H9 (cell line): ENCODE data around the gene PMS1. TPM values are rescaled to one million over a fixed set of nuclear protein-coding genes. Genes with fewer than 3 reads are reported as not detected.
"Not testable (repeated sequence)": the region's sequence is repeated elsewhere in the genome, so short reads cannot be mapped to it uniquely, and the experiment has no call there.

Experiments
- DNase-seq: peaks from one replicate; pipeline ENCODE4 v3.0.0-alpha.2; 2017
- H2AFZ ChIP-seq: one replicate; pipeline ENCODE4 v1.6.1; 2013; ENCODE audit warnings: mild to moderate bottlenecking, low read length, control low read depth, moderate library complexity
- H2AK5ac ChIP-seq: 2 replicates; pipeline ENCODE4 v1.6.1; 2013; ENCODE audit warnings: low read length, control low read depth, mixed read lengths; ENCODE audit not compliant: insufficient read length
- H2BK120ac ChIP-seq: one replicate; pipeline ENCODE4 v1.6.1; 2013; ENCODE audit warnings: low read depth, mild to moderate bottlenecking, low read length, control low read depth, inconsistent platforms; ENCODE audit not compliant: poor library complexity, severe bottlenecking
- H2BK12ac ChIP-seq: 2 replicates; pipeline ENCODE4 v1.6.1; 2013; ENCODE audit warnings: low read length, control low read depth, mixed read lengths, low read depth; ENCODE audit not compliant: insufficient read length
- H2BK15ac ChIP-seq: 2 replicates; pipeline ENCODE4 v1.6.1; 2013; ENCODE audit warnings: low read depth, low read length, control low read depth
- H2BK20ac ChIP-seq: one replicate; pipeline ENCODE4 v1.6.1; 2013; ENCODE audit warnings: low read depth, mild to moderate bottlenecking, low read length, control low read depth, inconsistent platforms; ENCODE audit not compliant: poor library complexity, severe bottlenecking
- H2BK5ac ChIP-seq: 2 replicates; pipeline ENCODE4 v1.6.1; 2013; ENCODE audit warnings: low read length, control low read depth, mixed read lengths; ENCODE audit not compliant: insufficient read length
- H3K14ac ChIP-seq: 2 replicates; pipeline ENCODE4 v1.6.1; 2013; ENCODE audit warnings: low read length, control low read depth; ENCODE audit not compliant: insufficient read depth
- H3K18ac ChIP-seq: 2 replicates; pipeline ENCODE4 v1.6.1; 2013; ENCODE audit warnings: low read depth, mild to moderate bottlenecking, mixed read lengths, low read length, control low read depth; ENCODE audit not compliant: insufficient read length
- H3K23ac ChIP-seq: 2 replicates; pipeline ENCODE4 v1.6.1; 2013; ENCODE audit warnings: low read length, control low read depth, mixed read lengths, low read depth; ENCODE audit not compliant: insufficient read length
- H3K23me2 ChIP-seq: 2 replicates; pipeline ENCODE4 v1.6.1; 2013; ENCODE audit warnings: low read depth, mild to moderate bottlenecking, mixed read lengths, low read length, control low read depth; ENCODE audit not compliant: insufficient read length, poor library complexity, severe bottlenecking
- H3K27ac ChIP-seq: 2 replicates; pipeline ENCODE4 v1.5.1; 2013; ENCODE audit warnings: low read length, control low read depth, mixed read lengths, low read depth; ENCODE audit not compliant: insufficient read length
- H3K27me3 ChIP-seq: 2 replicates; pipeline ENCODE4 v1.6.1; 2013; ENCODE audit warnings: low read length, control low read depth, inconsistent platforms; ENCODE audit not compliant: insufficient read depth
- H3K4ac ChIP-seq: 2 replicates; pipeline ENCODE4 v1.6.1; 2013; ENCODE audit warnings: low read depth, mild to moderate bottlenecking, control low read depth, inconsistent platforms, low read length, moderate library complexity
- H3K4me1 ChIP-seq: 2 replicates; pipeline ENCODE4 v1.6.1; 2013; ENCODE audit warnings: low read length, control low read depth, inconsistent platforms; ENCODE audit not compliant: insufficient read depth
- H3K4me2 ChIP-seq: 2 replicates; pipeline ENCODE4 v1.6.1; 2013; ENCODE audit warnings: low read length, control low read depth, mixed read lengths; ENCODE audit not compliant: insufficient read length, insufficient read depth
- H3K56ac ChIP-seq: 2 replicates; pipeline ENCODE4 v1.6.1; 2013; ENCODE audit warnings: low read depth, mild to moderate bottlenecking, mixed read lengths, low read length, control low read depth; ENCODE audit not compliant: insufficient read length
- H3K79me1 ChIP-seq: 2 replicates; pipeline ENCODE4 v1.6.1; 2013; ENCODE audit warnings: low read depth, mild to moderate bottlenecking, moderate library complexity, low read length, control low read depth, inconsistent platforms; ENCODE audit not compliant: insufficient read depth, poor library complexity, severe bottlenecking
- H3K79me2 ChIP-seq: 2 replicates; pipeline ENCODE4 v1.6.1; 2013; ENCODE audit warnings: low read length, control low read depth, inconsistent platforms; ENCODE audit not compliant: insufficient read depth
- H3K9ac ChIP-seq: 2 replicates; pipeline ENCODE4 v1.6.1; 2013; ENCODE audit warnings: low read length, control low read depth, mixed read lengths; ENCODE audit not compliant: insufficient read length; ENCODE audit errors: extremely low read depth
- H3K9me3 ChIP-seq: one replicate; pipeline ENCODE4 v1.6.1; 2013; ENCODE audit warnings: low read depth, low read length, inconsistent platforms; ENCODE audit not compliant: control insufficient read depth
- H3T11ph ChIP-seq: one replicate; pipeline ENCODE4 v1.6.1; 2013; ENCODE audit warnings: mild to moderate bottlenecking, low read length, control low read depth, inconsistent platforms
- H4K20me1 ChIP-seq: one replicate; pipeline ENCODE4 v1.6.1; 2013; ENCODE audit not compliant: control insufficient read depth, insufficient read length, insufficient read depth
- H4K5ac ChIP-seq: 2 replicates; pipeline ENCODE4 v1.6.1; 2013; ENCODE audit warnings: low read depth, mild to moderate bottlenecking, mixed read lengths, low read length, control low read depth; ENCODE audit not compliant: insufficient read length
- H4K8ac ChIP-seq: replicated peaks from 2 replicates; pipeline ENCODE4 v1.6.1; 2013; ENCODE audit warnings: low read length, control low read depth, mixed read lengths, low read depth; ENCODE audit not compliant: insufficient read length
- H4K91ac ChIP-seq: 2 replicates; pipeline ENCODE4 v1.6.1; 2013; ENCODE audit warnings: low read depth, mild to moderate bottlenecking, moderate library complexity, mixed read lengths, low read length, control low read depth; ENCODE audit not compliant: insufficient read length
- H3K27ac Mint-ChIP-seq, 3 experiments: 2 replicates in 2 of 3; 3 replicates in 1 of 3; pipeline ENCODE4 v1.8.0; 2020 to 2021; ENCODE audit warnings: mixed read lengths in 3 of 3, mild to moderate bottlenecking in 1 of 3, moderate library complexity in 1 of 3
- H3K27me3 Mint-ChIP-seq: 2 replicates; pipeline ENCODE4 v1.8.0; 2021; ENCODE audit warnings: low read depth, mild to moderate bottlenecking, moderate library complexity, mixed read lengths
- H3K36me3 Mint-ChIP-seq, 3 experiments: 2 replicates in 2 of 3; 3 replicates in 1 of 3; pipeline ENCODE4 v1.8.0; 2020 to 2021; ENCODE audit warnings: low read depth in 3 of 3, mixed read lengths in 3 of 3; ENCODE audit not compliant: insufficient read depth in 1 of 3
- H3K4me1 Mint-ChIP-seq, 2 experiments: 2 replicates each; pipeline ENCODE4 v1.8.0; 2020; ENCODE audit warnings: mixed read lengths in 2 of 2
- H3K4me3 Mint-ChIP-seq, 2 experiments: 2 replicates in 1 of 2; 3 replicates in 1 of 2; pipeline ENCODE4 v1.8.0; 2020 to 2021; ENCODE audit warnings: mild to moderate bottlenecking in 2 of 2, mixed read lengths in 2 of 2, moderate library complexity in 1 of 2
- H3K9me3 Mint-ChIP-seq, 2 experiments: 2 replicates in 1 of 2; 3 replicates in 1 of 2; pipeline ENCODE4 v1.8.0; 2020; ENCODE audit warnings: mild to moderate bottlenecking in 2 of 2, mixed read lengths in 2 of 2, moderate library complexity in 1 of 2
- WGBS: extraction: QIAGEN DNeasy Blood & Tissue Kit; methylation state at CpG from one replicate; pipeline ENCODE4 v1.1.7; 2013; ENCODE audit warnings: missing lambda C conversion rate, low lambda C conversion rate, mixed read lengths; ENCODE audit not compliant: insufficient read length; ENCODE audit errors: extremely low coverage; 5-methylcytosine and 5-hydroxymethylcytosine counted together
- total RNA-seq: library from RNA; stranded (reverse); gene quantifications from 2 replicates; pipeline ENCODE4 v1.2.1, GENCODE V29; 2021
- TF ChIP-seq, protein P1 (sequence below): fragments of 200-600 bp; sonication (generic); conservative IDR thresholded peaks from 3 replicates; pipeline ENCODE4 v1.8.0; 2021; ENCODE audit warnings: antibody characterized with exemption, mild to moderate bottlenecking

Gene PMS1
- total RNA-seq, 1 experiment from 2014 or later = 47.2 TPM

DNA sequence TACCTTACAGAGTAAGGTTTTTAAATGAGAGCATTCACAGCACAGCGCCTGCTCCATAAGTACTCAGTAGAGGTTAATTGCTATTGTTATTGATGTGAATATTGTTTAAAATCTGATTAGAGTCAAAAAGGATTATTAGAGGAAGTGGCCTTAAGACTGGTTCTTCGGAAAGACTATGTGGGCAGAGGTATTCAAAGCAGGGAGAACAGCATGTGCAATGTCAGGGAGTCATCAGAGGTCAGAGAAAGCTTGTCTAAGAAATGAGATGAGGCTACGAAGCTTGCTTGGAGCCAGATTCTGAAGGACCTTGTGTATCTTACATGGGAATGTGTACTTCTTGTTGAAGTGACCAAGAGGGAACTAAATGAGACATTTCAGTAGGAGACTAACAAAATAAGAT lies 49.8 kb downstream of the PMS1 start:
- no peak overlapping the region for H4K91ac ChIP-seq
- H2BK5ac ChIP-seq = no peak overlapping the region
- H3K4me1 ChIP-seq = no peaks in the 10 kb centered on the region
- no peak overlapping the region for H3K14ac ChIP-seq
- no peak overlapping the region for H3K18ac ChIP-seq
- no peak overlapping the region for H3K4me3 Mint-ChIP-seq
- no peaks in the 10 kb centered on the region for H3K9me3 ChIP-seq
- no peak overlapping the region for H2BK12ac ChIP-seq
- H3K27me3 Mint-ChIP-seq = no peaks in the 10 kb centered on the region
- no peaks in the 10 kb centered on the region for H3K27me3 ChIP-seq
- no peak overlapping the region for H2AK5ac ChIP-seq
- no peak overlapping the region for H4K8ac ChIP-seq
- H4K20me1 ChIP-seq = no peaks in the 10 kb centered on the region
- no peak overlapping the region for H3T11ph ChIP-seq
- H3K4me1 Mint-ChIP-seq = peaks cover 2 to 4% of the 10 kb centered on the region in 2 experiments; a peak in 3 of 4 replicates
- no peak overlapping the region for H4K5ac ChIP-seq
- H3K23ac ChIP-seq = no peak overlapping the region
- H3K4me2 ChIP-seq = no peak overlapping the region
- WGBS = no CpG with 5 or more reads among the region's 3 CpGs
- H3K9ac ChIP-seq = no peak overlapping the region
- H2BK20ac ChIP-seq = no peak overlapping the region
- H3K56ac ChIP-seq = no peak overlapping the region
- no peaks in the 10 kb centered on the region for H3K79me1 ChIP-seq
- no peak for DNase-seq
- H3K27ac ChIP-seq = no peak overlapping the region
- no peaks in the 10 kb centered on the region for H3K79me2 ChIP-seq
- H3K4ac ChIP-seq = no peak overlapping the region
- peaks cover 0 to 7% (median 5%) of the 10 kb centered on the region in 3 experiments; a peak in 2 of 7 replicates for H3K36me3 Mint-ChIP-seq
- TF ChIP-seq, protein P1, sequence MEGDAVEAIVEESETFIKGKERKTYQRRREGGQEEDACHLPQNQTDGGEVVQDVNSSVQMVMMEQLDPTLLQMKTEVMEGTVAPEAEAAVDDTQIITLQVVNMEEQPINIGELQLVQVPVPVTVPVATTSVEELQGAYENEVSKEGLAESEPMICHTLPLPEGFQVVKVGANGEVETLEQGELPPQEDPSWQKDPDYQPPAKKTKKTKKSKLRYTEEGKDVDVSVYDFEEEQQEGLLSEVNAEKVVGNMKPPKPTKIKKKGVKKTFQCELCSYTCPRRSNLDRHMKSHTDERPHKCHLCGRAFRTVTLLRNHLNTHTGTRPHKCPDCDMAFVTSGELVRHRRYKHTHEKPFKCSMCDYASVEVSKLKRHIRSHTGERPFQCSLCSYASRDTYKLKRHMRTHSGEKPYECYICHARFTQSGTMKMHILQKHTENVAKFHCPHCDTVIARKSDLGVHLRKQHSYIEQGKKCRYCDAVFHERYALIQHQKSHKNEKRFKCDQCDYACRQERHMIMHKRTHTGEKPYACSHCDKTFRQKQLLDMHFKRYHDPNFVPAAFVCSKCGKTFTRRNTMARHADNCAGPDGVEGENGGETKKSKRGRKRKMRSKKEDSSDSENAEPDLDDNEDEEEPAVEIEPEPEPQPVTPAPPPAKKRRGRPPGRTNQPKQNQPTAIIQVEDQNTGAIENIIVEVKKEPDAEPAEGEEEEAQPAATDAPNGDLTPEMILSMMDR = no peak
- H2BK120ac ChIP-seq = no peak overlapping the region
- 0 out of 7 replicates have a peak overlapping the region, but pooled peaks of 1 of the 3 experiments have one; percentile 8 for H3K27ac Mint-ChIP-seq
- H3K9me3 Mint-ChIP-seq = no peaks in the 10 kb centered on the region
- no peak overlapping the region for H2BK15ac ChIP-seq
- H3K23me2 ChIP-seq = no peaks in the 10 kb centered on the region
- no peak overlapping the region for H2AFZ ChIP-seq

DNA sequence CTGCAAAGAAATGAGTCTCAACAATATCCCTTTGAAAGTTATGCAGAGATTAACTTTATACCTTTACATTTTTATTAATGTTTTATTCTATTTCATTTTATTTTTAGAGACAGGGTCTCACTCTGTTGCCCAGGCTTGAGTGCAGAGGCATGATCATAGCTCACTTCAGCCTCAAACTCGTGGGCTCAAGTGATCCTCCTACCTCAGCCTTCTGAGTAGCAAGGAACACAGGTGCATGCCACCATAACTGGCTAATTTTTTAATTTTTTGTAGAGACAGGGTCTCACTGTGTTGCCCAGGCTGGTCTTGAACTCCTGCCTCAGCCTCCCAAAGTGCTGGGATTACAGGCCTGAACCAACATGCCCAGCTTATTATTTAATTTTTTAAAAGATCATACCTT lies 50.4 kb downstream of the PMS1 start:
- not testable (repeated sequence) for H3K27ac ChIP-seq, H2BK12ac ChIP-seq, H2BK15ac ChIP-seq, H3K79me2 ChIP-seq, H3K18ac ChIP-seq, H3K9me3 Mint-ChIP-seq, H3K23me2 ChIP-seq, H3K9ac ChIP-seq, H3K4ac ChIP-seq, H2AK5ac ChIP-seq, H3K14ac ChIP-seq, H3K79me1 ChIP-seq, H3K27ac Mint-ChIP-seq, H4K5ac ChIP-seq, DNase-seq, H3K4me3 Mint-ChIP-seq, H3K36me3 Mint-ChIP-seq, H3K27me3 ChIP-seq, H3K56ac ChIP-seq, H2AFZ ChIP-seq, H3K4me2 ChIP-seq, H2BK5ac ChIP-seq, H4K91ac ChIP-seq, H4K8ac ChIP-seq, H3T11ph ChIP-seq, H3K23ac ChIP-seq, H3K9me3 ChIP-seq, H4K20me1 ChIP-seq, H3K27me3 Mint-ChIP-seq, H3K4me1 Mint-ChIP-seq, H2BK120ac ChIP-seq, H2BK20ac ChIP-seq, H3K4me1 ChIP-seq
- WGBS = no CpG with 5 or more reads among the region's 1 CpG
